T-helper 2 cell treated with Interferon-gamma antibody and Interleukin-4, amounts not matched to agents 5 μg/mL and 100 μg/mL, for 36 hours (primary cell): ENCODE data around the gene VPS37D.
"Not testable (repeated sequence)": the region's sequence is repeated elsewhere in the genome, so short reads cannot be mapped to it uniquely, and the experiment has no call there.

Experiments used
- DNase-seq: peaks from one replicate; pipeline ENCODE4 v3.0.0; 2021; ENCODE audit warnings: low spot score
- H3K27ac Mint-ChIP-seq: one replicate; pipeline ENCODE4 v1.8.0; 2021; ENCODE audit warnings: mild to moderate bottlenecking, mixed read lengths
- H3K27me3 Mint-ChIP-seq: one replicate; pipeline ENCODE4 v1.8.0; 2021; ENCODE audit warnings: low read depth, mixed read lengths
- H3K36me3 Mint-ChIP-seq: one replicate; pipeline ENCODE4 v1.8.0; 2021; ENCODE audit warnings: low read depth, mixed read lengths
- H3K4me1 Mint-ChIP-seq: one replicate; pipeline ENCODE4 v1.8.0; 2021; ENCODE audit warnings: low read depth, mixed read lengths
- H3K4me3 Mint-ChIP-seq: one replicate; pipeline ENCODE4 v1.8.0; 2022; ENCODE audit warnings: mild to moderate bottlenecking, moderate library complexity, mixed read lengths
- H3K9me3 Mint-ChIP-seq: one replicate; pipeline ENCODE4 v1.8.0; 2021; ENCODE audit warnings: mixed read lengths

Gene VPS37D

DNA sequence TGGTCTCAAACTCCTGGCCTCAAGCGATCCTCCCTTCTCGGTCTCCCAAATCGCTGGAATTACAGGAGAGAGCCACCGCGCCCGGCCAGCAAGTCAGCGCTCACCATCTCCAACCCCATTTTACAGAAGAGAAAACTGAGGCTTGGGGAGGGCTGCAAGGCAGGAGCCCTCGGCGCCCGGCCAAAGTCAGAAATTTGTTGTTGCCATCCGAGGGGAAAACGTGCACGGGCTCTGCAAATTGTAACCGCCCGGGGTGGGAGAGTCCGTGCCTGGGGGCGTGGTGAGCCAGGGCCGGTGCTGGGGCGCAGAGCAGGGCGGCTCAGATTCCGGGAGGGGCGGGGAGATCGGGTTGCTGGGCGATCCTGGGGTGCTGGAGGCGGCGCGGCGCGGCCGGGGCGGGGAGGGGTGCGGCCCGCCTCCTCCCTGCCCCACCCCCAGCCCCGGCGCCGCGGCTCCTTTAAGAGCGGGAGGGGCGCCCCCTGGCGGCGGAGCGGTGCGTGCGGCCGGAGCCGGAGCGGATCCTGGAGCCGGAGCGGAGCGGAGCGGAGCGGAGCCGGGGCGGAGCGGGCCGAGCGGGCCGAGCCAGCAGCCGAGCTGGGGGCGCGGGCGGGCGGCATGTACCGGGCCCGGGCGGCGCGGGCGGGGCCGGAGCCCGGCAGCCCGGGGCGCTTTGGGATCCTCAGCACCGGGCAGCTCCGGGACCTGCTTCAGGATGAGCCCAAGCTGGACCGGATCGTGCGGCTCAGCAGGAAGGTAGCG, at the start of gene VPS37D:
TSS of gene VPS37D (plus strand) at position 488 of the 759 bp plus-strand sequence. CDS start at position 616, 128 bp downstream.
- H3K4me1 Mint-ChIP-seq = peaks cover 6% of the 10 kb centered on the region
- DNase-seq = peak; percentile 91
- peaks cover 51% of the 10 kb centered on the region for H3K27me3 Mint-ChIP-seq
- peak within 1 kb of the TSS; percentile 55 for H3K27ac Mint-ChIP-seq
- peak within 1 kb of the TSS; percentile 82 for H3K4me3 Mint-ChIP-seq
- peaks cover 2% of the 10 kb centered on the region for H3K36me3 Mint-ChIP-seq
- peaks cover 7% of the 10 kb centered on the region for H3K9me3 Mint-ChIP-seq

DNA sequence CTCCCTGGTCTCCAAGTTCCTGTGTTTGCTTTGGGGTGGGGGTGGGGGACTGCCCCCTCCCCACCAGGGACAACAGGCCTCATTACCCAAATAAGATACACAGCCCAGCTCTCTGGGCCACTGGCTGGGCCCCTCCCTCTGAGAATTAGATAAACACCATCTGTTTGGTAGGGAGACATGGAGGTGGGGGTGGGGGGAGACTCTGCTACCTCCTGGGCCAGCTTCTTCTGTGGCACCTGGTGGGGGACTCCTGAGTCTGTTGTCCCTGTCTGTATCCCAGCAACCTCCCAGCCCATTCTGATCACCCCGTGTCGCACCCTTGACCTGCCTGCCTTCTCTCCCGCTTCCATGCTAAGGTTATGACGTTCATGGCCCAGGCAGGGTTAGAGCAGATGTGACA, 49.1 kb upstream of the VPS37D start:
- peaks cover 32% of the 10 kb centered on the region for H3K27me3 Mint-ChIP-seq
- no peak overlapping the region for H3K27ac Mint-ChIP-seq
- H3K9me3 Mint-ChIP-seq = no peaks in the 10 kb centered on the region

GRCh38 chr7:73619394-73619793, 48.2 kb upstream of the VPS37D start:
- H3K4me3 Mint-ChIP-seq, H3K36me3 Mint-ChIP-seq, H3K4me1 Mint-ChIP-seq, H3K27ac Mint-ChIP-seq, H3K9me3 Mint-ChIP-seq, DNase-seq: not testable (repeated sequence)
- H3K27me3 Mint-ChIP-seq = peaks cover 29% of the 10 kb centered on the region

More for the DNA sequence above, 49.1 kb upstream of the VPS37D start:
- H3K36me3 Mint-ChIP-seq = no peaks in the 10 kb centered on the region
- H3K4me3 Mint-ChIP-seq = no peak overlapping the region
- H3K4me1 Mint-ChIP-seq = peaks cover 2% of the 10 kb centered on the region
- no peak for DNase-seq

DNA sequence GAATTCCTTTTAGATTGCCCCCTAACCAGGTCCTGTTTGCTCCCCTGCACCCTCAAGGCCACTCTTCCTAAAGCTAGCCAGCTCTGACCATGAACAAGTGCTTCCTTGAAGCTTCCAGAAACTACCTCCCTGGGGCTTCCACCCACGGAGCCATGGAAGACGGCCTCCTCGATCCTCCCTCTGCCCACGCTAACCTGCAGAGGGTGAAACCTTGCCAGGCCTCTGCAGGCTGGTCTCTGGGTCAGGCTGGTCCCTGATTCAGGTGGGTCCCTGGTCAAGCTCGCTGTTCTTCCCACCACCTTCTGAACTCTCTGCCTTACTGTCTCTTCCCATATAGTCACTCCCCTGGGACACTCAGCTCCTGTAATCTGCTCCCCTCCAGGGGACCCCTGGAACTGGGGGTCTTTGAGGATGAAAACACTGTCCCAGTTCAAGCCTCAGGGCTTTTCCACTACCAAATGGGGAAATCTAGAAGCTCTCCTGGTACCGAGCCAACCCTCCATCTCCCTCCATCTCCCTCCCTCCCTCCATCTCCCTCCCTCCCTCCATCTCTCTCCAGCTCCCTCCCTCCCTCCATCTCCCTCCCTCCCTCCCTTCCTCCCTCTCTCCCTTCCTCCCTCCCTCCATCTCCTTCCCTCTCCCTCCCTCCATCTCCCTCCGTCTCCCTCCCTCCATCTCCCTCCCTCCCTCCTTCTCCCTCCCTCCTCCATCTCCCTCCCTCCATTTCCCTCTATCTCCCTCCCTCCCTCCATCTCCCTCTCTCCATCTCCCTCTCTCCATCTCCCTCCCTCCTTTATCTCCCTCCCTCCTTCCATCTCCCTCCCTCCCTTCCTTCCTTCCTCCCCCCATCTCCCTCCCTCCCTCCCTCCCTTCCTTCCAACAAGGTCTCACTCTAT, 46.2 kb upstream of the VPS37D start:
- Mint-ChIP-seq H3K4me1 (peaks cover 2% of the 10 kb centered on the region), H3K4me3 (no peak overlapping the region), H3K36me3 (no peaks in the 10 kb centered on the region), H3K27ac (no peak overlapping the region), H3K27me3 (peaks cover 41% of the 10 kb centered on the region), H3K9me3 (no peaks in the 10 kb centered on the region)
- no peak for DNase-seq

DNA sequence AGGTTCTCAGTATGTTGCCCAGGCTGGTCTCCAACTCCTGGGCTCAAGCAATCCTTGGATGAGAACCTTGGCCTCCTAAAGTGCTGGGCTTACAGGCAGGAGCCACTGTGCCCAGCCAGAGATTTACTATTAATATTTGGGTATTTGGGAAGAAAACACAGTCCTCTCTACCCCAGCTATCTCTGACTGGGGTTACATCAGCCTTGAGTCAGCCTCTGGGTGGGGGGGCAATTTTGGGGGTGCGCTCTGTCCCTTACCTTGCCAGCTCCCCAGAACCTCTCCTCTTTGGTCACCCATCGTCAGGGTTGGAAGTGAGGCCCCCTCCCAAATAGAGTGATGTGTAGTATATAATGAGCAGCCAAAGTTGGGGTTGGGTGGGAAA, 45.1 kb upstream of the VPS37D start:
- DNase-seq = no peak
- H3K27me3 Mint-ChIP-seq = peaks cover 49% of the 10 kb centered on the region
- no peak overlapping the region for H3K27ac Mint-ChIP-seq
- H3K4me1 Mint-ChIP-seq = peaks cover 2% of the 10 kb centered on the region
- no peaks in the 10 kb centered on the region for H3K36me3 Mint-ChIP-seq
- H3K9me3 Mint-ChIP-seq = no peaks in the 10 kb centered on the region
- no peak overlapping the region for H3K4me3 Mint-ChIP-seq

DNA sequence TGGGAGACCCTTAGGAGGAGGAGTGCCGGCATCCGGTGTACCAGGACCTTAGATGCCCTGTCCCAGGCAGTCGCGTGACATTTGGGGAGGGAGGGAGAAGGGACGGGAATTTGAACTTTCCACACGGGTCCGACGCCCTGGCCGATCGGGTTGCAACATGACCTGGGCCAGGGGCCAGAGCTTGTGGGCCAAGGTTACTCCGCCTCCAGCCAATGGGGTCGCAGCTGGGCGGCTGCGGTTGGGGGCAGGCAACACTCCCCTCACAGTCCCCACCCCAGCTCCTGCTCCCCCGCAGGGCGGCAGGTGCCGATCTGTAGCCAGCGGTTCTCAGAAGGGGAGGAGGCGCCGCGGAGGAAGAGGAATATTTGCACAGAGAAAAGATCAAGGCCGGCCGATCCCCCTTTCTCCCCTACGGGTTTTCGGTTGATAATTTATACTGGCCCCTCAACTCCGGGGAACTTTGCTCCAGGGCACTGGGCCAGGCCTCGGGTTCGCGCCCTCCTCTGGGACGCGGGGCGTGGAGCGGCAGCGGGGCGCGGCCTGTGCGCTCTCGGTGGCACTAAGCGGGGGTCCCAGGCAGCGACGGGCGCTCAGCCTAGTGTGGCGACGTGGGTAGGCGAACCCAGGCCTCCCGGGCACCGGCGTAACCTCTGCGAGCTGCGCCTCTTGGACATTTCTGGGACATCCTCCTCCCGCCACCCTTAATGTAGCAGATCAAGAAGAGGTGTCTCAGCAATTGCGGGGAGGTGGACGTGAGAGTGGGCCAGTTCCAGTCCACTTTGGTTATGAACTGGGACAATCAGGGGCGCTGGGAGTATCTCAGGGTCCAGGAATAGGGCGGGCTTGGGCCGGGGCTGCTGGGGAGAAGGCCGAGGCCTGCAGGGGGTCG, 44.5 kb upstream of the VPS37D start:
- no peak overlapping the region for H3K27ac Mint-ChIP-seq
- H3K4me3 Mint-ChIP-seq = peak overlapping the region; percentile 12
- DNase-seq = no peak
- H3K27me3 Mint-ChIP-seq = peaks cover 54% of the 10 kb centered on the region
- H3K9me3 Mint-ChIP-seq = no peaks in the 10 kb centered on the region
- peaks cover 2% of the 10 kb centered on the region for H3K4me1 Mint-ChIP-seq
- no peaks in the 10 kb centered on the region for H3K36me3 Mint-ChIP-seq

GRCh38 chr7:73623798-73624668, 43.6 kb upstream of the VPS37D start, which contains the start of gene MLXIPL:
MLXIPL (minus strand) TSS chr7:73624522; CDS start chr7:73624492, 30 bp downstream.
- Mint-ChIP-seq H3K27ac (no peak within 1 kb of the TSS), H3K4me3 (peak within 1 kb of the TSS; percentile 12), H3K4me1 (peaks cover 2% of the 10 kb centered on the region), H3K36me3 (no peaks in the 10 kb centered on the region), H3K9me3 (no peaks in the 10 kb centered on the region), H3K27me3 (peaks cover 59% of the 10 kb centered on the region)
- DNase-seq = peak; percentile 52

DNA sequence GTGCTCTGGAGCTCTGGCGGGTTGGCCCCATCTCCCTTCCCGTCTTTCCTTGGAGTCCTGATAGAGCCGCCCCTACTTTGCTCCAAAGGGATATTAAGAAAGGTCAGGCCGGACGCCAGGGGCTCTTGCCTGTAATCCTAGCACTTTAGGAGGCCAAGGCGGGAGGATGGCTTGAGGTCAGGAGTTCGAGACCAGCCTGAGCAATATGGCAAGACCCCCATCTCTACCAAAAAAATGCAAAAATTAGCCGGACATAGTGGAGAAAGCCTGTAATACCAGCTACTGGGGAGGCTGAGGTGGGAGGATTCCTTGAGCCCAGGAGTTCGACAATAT, 43.0 kb upstream of the VPS37D start:
- H3K4me1 Mint-ChIP-seq = peaks cover 2% of the 10 kb centered on the region
- H3K27ac Mint-ChIP-seq = no peak overlapping the region
- no peak overlapping the region for H3K4me3 Mint-ChIP-seq
- H3K27me3 Mint-ChIP-seq = peaks cover 61% of the 10 kb centered on the region
- H3K9me3 Mint-ChIP-seq = no peaks in the 10 kb centered on the region
- DNase-seq = no peak
- no peaks in the 10 kb centered on the region for H3K36me3 Mint-ChIP-seq

GRCh38 chr7:73625276-73625675, 42.4 kb upstream of the VPS37D start:
- peaks cover 61% of the 10 kb centered on the region for H3K27me3 Mint-ChIP-seq
- no peak for DNase-seq
- H3K36me3 Mint-ChIP-seq = no peaks in the 10 kb centered on the region
- no peak overlapping the region for H3K27ac Mint-ChIP-seq
- H3K4me3 Mint-ChIP-seq = no peak overlapping the region
- H3K4me1 Mint-ChIP-seq = peaks cover 2% of the 10 kb centered on the region
- H3K9me3 Mint-ChIP-seq = no peaks in the 10 kb centered on the region

GRCh38 chr7:73626814-73627213, 40.8 kb upstream of the VPS37D start:
- Mint-ChIP-seq H3K27ac (no peak overlapping the region), H3K36me3 (no peaks in the 10 kb centered on the region), H3K9me3 (no peaks in the 10 kb centered on the region), H3K27me3 (peaks cover 60% of the 10 kb centered on the region), H3K4me3 (no peak overlapping the region), H3K4me1 (peaks cover 2% of the 10 kb centered on the region)
- DNase-seq = no peak

- H3K27me3 Mint-ChIP-seq = peaks cover 54% of the 10 kb centered on the region
- no peaks in the 10 kb centered on the region for H3K36me3 Mint-ChIP-seq
Observed at GRCh38 chr7:73628504-73628903, 39.1 kb upstream of the VPS37D start.

DNA sequence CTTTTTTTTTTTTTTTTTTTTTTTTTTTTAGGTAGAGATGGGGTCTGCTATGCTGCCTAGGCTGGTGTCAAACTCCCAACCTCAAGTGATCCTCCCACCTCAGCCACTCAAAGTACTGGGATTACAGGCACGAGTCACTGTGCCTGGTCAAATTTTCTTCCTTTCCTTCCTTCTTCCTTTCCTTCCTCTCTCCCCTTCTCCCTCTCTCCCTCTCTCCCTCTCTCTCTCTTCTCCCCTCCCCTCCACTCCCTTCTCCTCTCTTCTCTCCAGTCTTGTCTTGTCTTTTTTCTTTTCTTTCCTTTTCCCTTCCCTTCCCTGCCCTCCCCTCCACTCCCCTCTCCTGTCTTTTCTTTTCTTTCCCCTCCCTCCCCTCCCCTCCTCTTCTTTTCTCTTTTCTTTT, 36.1 kb upstream of the VPS37D start:
- H3K4me1 Mint-ChIP-seq = no peaks in the 10 kb centered on the region
- no peak overlapping the region for H3K27ac Mint-ChIP-seq
- no peak for DNase-seq
- peaks cover 36% of the 10 kb centered on the region for H3K27me3 Mint-ChIP-seq
- no peaks in the 10 kb centered on the region for H3K36me3 Mint-ChIP-seq
- no peak overlapping the region for H3K4me3 Mint-ChIP-seq
- no peaks in the 10 kb centered on the region for H3K9me3 Mint-ChIP-seq

More at GRCh38 chr7:73628504-73628903, 39.1 kb upstream of the VPS37D start:
- H3K4me3 Mint-ChIP-seq = no peak overlapping the region
- no peak for DNase-seq
- H3K9me3 Mint-ChIP-seq = no peaks in the 10 kb centered on the region
- peaks cover under 1% of the 10 kb centered on the region for H3K4me1 Mint-ChIP-seq
- no peak overlapping the region for H3K27ac Mint-ChIP-seq

- H3K4me3 Mint-ChIP-seq = no peak overlapping the region
- H3K36me3 Mint-ChIP-seq = no peaks in the 10 kb centered on the region
- no peaks in the 10 kb centered on the region for H3K4me1 Mint-ChIP-seq
- no peak for DNase-seq
- peaks cover 23% of the 10 kb centered on the region for H3K27me3 Mint-ChIP-seq
- H3K27ac Mint-ChIP-seq = no peak overlapping the region
- H3K9me3 Mint-ChIP-seq = no peaks in the 10 kb centered on the region
Observed at GRCh38 chr7:73633323-73633722, 34.3 kb upstream of the VPS37D start.
